Psoas muscle (tissue), 8 donors: Measurements from ENCODE around the gene URM1. TPM values are rescaled to one million over a fixed set of nuclear protein-coding genes. Genes with fewer than 3 reads are reported as not detected.

ENCODE experiments used
- ATAC-seq, 4 donors: fragments of 200-7000 bp; cut with Tn5 transposase; one replicate each; pipeline ENCODE4 v1.9.1; 2020; ENCODE audit warnings: moderate library complexity in 3 of 4, mild to moderate bottlenecking in 2 of 4
- DNase-seq, 2 donors: peaks; one replicate each; pipeline ENCODE4 v3.0.0-alpha.2; 2020
- H3K27ac ChIP-seq: fragments of 200-600 bp; one replicate; pipeline ENCODE4 v1.8.0; 2022
- H3K27me3 ChIP-seq, 3 donors: fragments of 200-600 bp in 1 of 3; one replicate each; pipeline versions ENCODE4 v1.6.1 to v1.8.0; 2013 to 2022; ENCODE audit warnings: low read length in 2 of 3, mild to moderate bottlenecking in 2 of 3, moderate library complexity in 1 of 3; ENCODE audit not compliant: insufficient read depth in 3 of 3
- H3K36me3 ChIP-seq, 2 donors: fragments of 200-600 bp in 1 of 2; one replicate each; pipeline versions ENCODE4 v1.6.1 to v1.8.0; 2013 to 2022; ENCODE audit warnings: low read depth in 1 of 2, mild to moderate bottlenecking in 1 of 2, moderate library complexity in 1 of 2; ENCODE audit not compliant: insufficient read depth in 1 of 2
- H3K4me1 ChIP-seq: fragments of 200-600 bp; one replicate; pipeline ENCODE4 v1.8.0; 2022
- H3K4me3 ChIP-seq: fragments of 200-600 bp; one replicate; pipeline ENCODE4 v1.8.0; 2022; ENCODE audit warnings: mild to moderate bottlenecking
- H3K9me3 ChIP-seq: fragments of 200-600 bp; one replicate; pipeline ENCODE4 v1.8.0; 2022
- WGBS, 3 donors: extraction: QIAGEN DNeasy Blood & Tissue Kit; methylation state at CpG; one replicate each; pipeline versions ENCODE4 v1.1.6 to v1.1.7; 2013; 5-methylcytosine and 5-hydroxymethylcytosine counted together
- intact Hi-C, 2 donors: fragments of 100-400 bp; cut with DNase I; formaldehyde crosslinking; loops; one replicate each; pipeline versions ENCODE4 v1.11.0 to v1.14.2; 2022
- polyA plus RNA-seq, 3 donors: library from polyadenylated mRNA; stranded (reverse); fragments of 200-250 nt; gene quantifications; one replicate each; pipeline ENCODE4 v1.2.3, GENCODE V29; 2013
- total RNA-seq, 4 donors: library from RNA; stranded (reverse); fragmentation: NEBNext Ultra II Directional in 2 of 4; extraction: Animal tissue kit (Norgen Biotek cat#: 25700) in 2 of 4; gene quantifications; one replicate each; pipeline versions ENCODE4 v1.2.1 to v1.2.4, GENCODE V29; 2021 to 2023
- TF ChIP-seq, protein P1 (sequence below): fragments of 200-600 bp; IDR thresholded peaks from one replicate; pipeline ENCODE4 v1.8.0; 2022; ENCODE audit warnings: antibody characterized with exemption
- donor health status: healthy with polysubstance abuse.
- donor health status: DM: no; HTN: no; CAD: no; lungs with moderate emphysema.
- donor health status: Bipolar disorder and iron deficiency.
- donor health status: healthy.
- donor health status: DM: yes; HTN: yes; CAD: no.
- donor health status: DM: no; HTN: no; CAD: no.
- donor health status: DM: no; HTN: no; CAD: no.
- donor health status: DM: yes; HTN: yes; CAD: no.

URM1 gene
- total and polyA plus RNA-seq, 7 donors, result 34.5 to 111 (median 57.9) TPM

DNA sequence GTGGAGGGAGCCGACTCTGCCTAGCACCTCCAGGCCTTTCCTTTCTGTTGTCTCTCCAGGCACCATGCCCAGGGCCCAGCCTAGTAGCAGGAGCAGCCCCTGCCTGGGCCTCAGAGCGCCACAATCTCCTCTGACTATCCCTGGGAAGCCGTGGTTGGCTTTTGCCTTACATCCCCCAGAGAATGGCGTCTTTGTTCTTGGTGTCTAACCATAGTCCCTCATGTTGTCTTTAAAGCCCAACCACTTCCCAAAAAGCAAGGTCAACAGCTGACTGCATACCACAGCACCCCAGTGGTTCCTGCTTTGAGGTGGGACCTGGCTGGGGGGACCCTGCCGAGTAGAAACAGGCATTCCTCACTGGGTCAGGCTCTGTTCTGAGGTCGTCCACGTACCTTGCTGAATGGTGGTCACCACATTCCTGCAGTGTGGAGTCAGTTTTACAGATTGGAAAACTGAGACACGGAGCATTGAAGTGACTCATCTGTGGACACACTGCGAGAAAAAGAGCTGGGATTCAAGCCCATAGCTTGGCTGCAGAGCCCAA lies 35.7 kb downstream of the URM1 start:
- Histone ChIP-seq H3K4me3 (no peak overlapping the region), H3K27me3 (peaks cover 0 to 29% (median 2%) of the 10 kb centered on the region in 3 donors), H3K27ac (no peak overlapping the region), H3K4me1 (no peaks in the 10 kb centered on the region), H3K9me3 (no peaks in the 10 kb centered on the region), H3K36me3 (no peaks in the 10 kb centered on the region)
- TF ChIP-seq, protein P1, sequence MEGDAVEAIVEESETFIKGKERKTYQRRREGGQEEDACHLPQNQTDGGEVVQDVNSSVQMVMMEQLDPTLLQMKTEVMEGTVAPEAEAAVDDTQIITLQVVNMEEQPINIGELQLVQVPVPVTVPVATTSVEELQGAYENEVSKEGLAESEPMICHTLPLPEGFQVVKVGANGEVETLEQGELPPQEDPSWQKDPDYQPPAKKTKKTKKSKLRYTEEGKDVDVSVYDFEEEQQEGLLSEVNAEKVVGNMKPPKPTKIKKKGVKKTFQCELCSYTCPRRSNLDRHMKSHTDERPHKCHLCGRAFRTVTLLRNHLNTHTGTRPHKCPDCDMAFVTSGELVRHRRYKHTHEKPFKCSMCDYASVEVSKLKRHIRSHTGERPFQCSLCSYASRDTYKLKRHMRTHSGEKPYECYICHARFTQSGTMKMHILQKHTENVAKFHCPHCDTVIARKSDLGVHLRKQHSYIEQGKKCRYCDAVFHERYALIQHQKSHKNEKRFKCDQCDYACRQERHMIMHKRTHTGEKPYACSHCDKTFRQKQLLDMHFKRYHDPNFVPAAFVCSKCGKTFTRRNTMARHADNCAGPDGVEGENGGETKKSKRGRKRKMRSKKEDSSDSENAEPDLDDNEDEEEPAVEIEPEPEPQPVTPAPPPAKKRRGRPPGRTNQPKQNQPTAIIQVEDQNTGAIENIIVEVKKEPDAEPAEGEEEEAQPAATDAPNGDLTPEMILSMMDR, result no peak
- ATAC-seq (no peak), DNase-seq (no peak)
- WGBS, 3 donors, result 49 to 72% (median 54%) methylated on average over 9 of the region's 9 CpGs
- intact Hi-C loops, result no loop called here

DNA sequence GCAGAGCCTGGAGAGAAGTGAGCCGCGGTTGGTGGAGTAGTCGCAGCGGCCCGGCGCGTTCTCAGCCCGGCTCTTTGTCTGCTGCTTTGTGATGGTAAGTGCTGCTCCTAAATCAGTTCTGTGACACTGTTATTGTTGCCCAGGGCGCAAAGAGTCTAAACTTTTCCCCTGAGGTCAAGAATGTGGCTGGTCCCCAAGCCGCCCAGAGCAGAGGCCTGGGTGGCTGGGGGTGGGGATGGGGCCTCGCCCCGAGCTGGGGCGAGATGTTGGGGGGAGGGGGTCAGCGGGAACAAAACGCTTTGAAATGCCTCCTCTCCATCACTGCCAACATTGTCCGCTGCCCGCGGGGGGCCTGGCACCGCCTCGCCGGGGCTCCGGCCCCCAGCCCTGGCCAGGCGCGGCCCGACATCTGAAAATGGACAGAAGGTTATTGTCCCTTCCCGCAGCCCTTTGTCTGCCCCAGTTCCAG lies 37.8 kb downstream of the URM1 start:
- no peak overlapping the region for H3K4me3 ChIP-seq
- no peaks in the 10 kb centered on the region for H3K9me3 ChIP-seq
- WGBS, 3 donors, result 22 to 39% (median 22%) methylated on average over 19 to 26 of the region's 26 CpGs
- no peak overlapping the region for H3K27ac ChIP-seq
- TF ChIP-seq, protein P1, result no peak
- H3K4me1 ChIP-seq, result no peaks in the 10 kb centered on the region
- intact Hi-C loops, result no loop called here
- DNase-seq (no peak), ATAC-seq (no peak)
- peaks cover 0 to 42% (median 2%) of the 10 kb centered on the region in 3 donors for H3K27me3 ChIP-seq
- no peaks in the 10 kb centered on the region for H3K36me3 ChIP-seq

DNA sequence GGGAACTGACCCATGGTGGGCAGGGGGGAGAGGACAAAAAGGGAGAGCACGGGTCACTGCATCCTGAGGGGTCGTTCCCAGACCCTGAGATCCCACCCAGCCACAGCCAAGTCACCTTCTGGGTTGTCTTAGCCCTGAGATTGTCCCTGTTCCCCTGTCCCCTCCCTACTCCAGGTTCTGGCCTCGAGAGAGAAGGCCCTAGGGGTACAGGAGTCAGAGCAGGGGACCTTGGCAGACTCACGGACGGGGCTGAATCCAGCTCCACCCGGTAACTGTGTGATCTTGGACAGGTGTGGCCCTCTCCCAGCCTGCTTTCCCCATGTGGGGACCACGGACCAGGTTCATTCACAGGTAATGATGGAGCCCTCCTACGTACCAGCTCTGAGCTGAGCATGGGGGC lies 38.3 kb downstream of the URM1 start:
- Histone ChIP-seq H3K4me1 (no peaks in the 10 kb centered on the region), H3K4me3 (no peak overlapping the region), H3K36me3 (no peaks in the 10 kb centered on the region), H3K27ac (no peak overlapping the region), H3K9me3 (no peaks in the 10 kb centered on the region), H3K27me3 (peaks cover 0 to 47% (median 2%) of the 10 kb centered on the region in 3 donors)
- ATAC-seq (no peak), DNase-seq (no peak)
- 41 to 57% (median 47%) methylated on average over 7 to 8 of the region's 8 CpGs for WGBS, 3 donors
- intact Hi-C loops, result no loop called here
- TF ChIP-seq, protein P1, result no peak

DNA sequence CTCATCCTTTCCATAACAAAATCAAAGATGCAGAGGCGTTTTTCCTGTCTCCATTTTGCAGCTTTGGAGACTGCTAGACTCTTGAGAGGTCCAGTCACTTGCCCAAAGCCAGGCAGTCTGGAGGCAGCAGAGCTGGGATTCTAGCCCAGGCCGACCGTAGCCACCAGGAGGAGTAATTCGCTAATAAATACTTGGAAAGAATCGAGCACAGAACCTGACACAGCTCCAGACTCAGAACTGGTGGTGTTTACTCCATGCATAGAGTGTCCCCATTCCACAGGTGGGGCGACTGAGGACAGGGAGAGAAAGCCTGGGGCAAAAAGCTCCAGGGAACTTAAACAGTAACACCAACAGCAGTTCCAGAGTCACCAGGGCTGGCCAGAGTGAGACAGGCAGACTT lies 38.8 kb downstream of the URM1 start:
- Histone ChIP-seq H3K27ac (no peak overlapping the region), H3K27me3 (peaks cover 0 to 52% (median 2%) of the 10 kb centered on the region in 3 donors), H3K4me3 (no peak overlapping the region), H3K9me3 (no peaks in the 10 kb centered on the region), H3K4me1 (no peaks in the 10 kb centered on the region), H3K36me3 (no peaks in the 10 kb centered on the region)
- TF ChIP-seq, protein P1, result no peak
- WGBS, 3 donors, result 18 to 28% (median 22%) methylated on average over 6 of the region's 6 CpGs
- ATAC-seq, result peak in 1 of 4 donors; percentile 39
- DNase-seq, result no peak
- intact Hi-C loops, result loop anchor here (5.0 to 10.0 kb wide), 2 partner anchors 48 to 115 kb away; no protein-coding TSS in a partner anchor
